Right hindlimb (tissue), 1 donor: ENCODE data around the gene OLIG1.

Experiments
- DNase-seq: peaks from one replicate; pipeline ENCODE4 v3.0.0-alpha.2; 2018

The OLIG1 gene

DNA sequence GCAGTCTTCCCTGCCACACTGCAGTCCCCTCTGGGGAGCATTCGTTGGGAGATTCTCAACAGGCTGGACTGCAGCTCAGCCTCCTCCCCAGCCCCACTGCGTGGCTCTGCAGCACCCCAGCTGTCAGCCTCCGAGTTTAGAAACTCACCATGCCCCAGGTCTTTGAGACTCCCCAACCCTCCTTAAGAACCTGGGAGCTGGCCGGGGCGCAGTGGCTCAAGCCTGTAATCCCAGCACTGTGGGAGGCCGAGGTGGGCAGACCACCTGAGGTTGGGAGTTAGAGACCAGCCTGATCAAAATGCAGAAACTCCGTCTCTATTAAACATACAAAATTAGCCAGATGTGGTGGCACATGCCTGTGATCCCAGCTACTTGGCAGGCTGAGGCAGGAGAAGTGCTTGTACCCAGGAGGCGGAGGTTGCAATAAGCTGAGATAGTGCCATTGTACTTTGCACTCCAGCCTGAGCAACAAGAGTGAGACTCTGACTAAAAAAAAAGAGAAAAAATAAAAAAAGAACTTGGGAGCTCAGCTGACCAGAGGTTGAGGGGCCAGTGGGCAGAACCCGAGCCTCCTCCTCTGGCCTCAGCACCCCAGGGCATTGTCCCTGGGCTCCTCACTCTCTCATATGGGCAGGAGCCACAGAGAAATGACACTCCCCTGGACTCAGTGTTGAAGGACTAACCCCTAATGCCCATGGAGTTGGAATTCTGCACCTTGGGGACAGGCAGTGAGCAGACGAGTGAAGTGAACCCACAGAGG, 38.6 kb upstream of the OLIG1 start:
- no peak for DNase-seq

DNA sequence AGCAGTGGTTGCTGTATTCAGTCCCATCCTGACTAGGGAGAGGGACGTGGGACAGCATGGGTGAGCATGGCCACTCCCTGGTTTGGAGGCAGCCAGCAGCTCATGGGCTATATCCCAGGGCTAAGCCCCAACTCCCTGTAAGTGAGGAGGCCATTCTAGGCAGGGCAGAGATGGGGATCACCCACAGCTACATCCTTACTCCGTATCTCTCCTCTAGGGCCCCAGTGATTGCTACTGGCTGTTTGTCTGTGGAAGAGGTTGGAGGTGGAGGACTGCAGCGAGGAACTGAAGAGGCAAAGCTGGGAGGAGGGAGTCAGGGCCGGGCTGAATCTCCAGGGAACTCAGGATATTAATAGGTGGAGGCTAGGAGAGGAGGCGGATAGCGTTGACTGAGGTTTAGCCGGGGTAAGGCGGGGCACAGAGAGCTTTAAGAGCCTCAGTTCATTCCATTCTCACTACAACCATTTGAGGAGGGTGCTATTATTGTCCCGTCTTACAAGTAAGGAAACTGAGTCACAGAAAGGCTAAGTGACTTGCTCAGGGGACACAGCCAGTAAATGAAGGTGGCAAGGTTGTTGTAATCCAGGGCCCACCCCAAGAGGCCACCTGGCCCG, 37.4 kb upstream of the OLIG1 start:
- DNase-seq = no peak

GRCh38 chr21:33033094-33033951, 36.6 kb upstream of the OLIG1 start:
- no peak for DNase-seq

DNA sequence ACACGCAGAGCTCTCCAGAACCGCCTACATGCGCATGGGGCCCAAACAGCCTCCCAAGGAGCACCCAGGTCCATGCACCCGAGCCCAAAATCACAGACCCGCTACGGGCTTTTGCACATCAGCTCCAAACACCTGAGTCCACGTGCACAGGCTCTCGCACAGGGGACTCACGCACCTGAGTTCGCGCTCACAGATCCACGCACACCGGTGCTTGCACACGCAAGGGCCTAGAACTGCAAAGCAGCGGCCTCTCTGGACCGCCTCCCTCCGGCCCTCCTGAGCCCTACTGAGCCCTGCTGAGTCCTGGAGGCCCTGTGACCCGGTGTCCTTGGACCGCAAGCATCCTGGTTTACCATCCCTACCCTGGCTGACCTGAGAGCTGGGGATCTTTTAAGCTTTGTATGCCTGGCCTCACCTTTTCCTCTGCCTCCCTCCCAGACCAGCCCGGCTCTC, 36.0 kb upstream of the OLIG1 start:
- no peak for DNase-seq

DNA sequence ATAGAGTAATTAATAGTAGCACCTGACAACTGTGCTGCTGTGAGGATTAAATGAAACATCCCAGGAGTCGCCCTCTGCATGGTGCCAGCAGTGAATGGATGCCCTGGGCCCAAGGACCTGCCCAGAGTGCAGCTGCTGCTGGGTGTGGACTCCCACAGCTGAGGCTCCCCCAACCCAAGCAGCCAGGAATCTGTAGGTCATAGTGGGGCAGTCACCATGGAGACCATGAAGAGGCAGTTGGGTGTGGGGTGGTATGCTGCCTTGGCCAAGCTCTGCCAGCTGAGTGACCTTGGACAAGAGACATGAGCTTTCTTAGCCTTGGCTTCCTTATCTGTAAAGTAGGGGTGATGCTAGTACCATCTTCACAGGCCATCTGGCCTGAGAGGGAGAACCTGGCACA, 34.8 kb upstream of the OLIG1 start:
- no peak for DNase-seq

DNA sequence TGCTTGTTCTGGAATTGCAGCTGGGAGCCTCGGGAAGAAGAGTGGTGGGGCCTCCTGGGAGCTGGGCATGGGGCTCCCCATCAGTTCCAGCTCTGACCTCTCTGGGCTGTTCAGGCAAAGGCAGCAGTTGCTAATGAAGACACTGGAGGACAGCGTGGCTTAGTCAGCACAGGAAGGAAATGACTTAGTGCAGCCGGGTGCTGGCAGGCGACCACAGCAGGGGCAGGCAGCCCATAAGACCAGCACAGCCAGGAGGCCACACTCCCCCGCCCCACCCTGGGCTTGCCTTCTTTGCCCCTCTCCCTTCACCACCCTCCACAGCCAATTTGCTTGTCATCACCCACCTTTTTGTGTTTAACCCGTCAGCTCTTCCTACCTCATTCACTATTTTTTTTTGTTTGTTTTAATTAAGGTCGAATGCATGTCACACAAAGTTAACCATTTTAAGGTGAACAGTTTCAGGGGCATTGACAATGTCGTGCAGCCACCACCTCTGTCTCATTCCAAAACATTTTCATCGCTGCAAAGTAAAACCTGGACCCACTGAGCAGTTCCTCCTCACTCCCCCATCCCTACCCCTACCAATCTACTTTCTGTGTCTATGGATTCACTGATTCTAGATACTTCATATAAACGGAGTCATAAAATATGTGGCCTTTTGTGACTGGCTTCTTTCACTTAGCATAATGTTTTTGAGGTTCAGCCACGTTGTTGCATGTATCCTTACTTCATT, 33.3 kb upstream of the OLIG1 start:
- no peak for DNase-seq

GRCh38 chr21:33037501-33037900, 32.4 kb upstream of the OLIG1 start:
- no peak for DNase-seq

GRCh38 chr21:33039536-33039935, 30.4 kb upstream of the OLIG1 start:
- DNase-seq = no peak

GRCh38 chr21:33040215-33040614, 29.7 kb upstream of the OLIG1 start:
- DNase-seq = no peak

DNA sequence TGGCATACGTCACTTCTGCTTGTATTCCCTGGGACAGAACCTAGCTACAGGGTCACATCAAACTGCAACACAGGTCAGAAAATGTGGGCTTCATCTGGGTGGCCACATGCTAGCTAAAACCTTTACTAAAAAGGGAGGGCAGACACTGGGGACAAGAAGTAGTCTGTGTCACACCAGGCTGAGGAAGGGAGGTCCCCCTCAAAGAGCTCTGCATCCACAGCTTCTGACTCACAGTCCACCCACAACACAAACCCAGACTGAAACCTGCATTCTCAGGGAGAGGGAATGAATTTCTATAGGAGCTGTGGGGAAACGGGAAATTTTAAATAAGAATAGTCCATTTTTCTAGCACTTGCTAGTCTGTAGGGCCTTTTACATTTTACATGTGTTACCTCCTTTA, 28.0 kb upstream of the OLIG1 start:
- DNase-seq = no peak

DNA sequence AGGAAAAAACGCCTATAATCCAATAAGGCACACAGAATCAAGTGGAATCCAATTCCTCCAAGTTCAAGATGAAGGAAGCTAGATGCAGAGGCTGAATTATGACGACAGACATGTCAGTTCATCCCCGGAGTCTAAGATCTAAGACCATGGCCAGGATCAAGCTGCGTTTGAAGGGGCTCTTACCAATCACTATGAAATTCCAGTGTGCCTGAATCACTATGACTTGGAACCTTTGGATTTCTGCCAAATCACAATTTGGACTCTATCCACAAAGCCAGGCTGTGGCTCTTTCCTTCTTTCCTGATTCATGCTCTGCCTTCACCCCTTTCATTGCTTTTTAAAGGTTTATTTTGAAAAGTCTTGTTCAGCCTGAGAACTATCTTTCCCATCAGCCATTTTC, 27.1 kb upstream of the OLIG1 start:
- DNase-seq = no peak

- no peak for DNase-seq
Measured at GRCh38 chr21:33046455-33046854, 23.5 kb upstream of the OLIG1 start.

GRCh38 chr21:33047231-33047630, 22.7 kb upstream of the OLIG1 start:
- no peak for DNase-seq

DNA sequence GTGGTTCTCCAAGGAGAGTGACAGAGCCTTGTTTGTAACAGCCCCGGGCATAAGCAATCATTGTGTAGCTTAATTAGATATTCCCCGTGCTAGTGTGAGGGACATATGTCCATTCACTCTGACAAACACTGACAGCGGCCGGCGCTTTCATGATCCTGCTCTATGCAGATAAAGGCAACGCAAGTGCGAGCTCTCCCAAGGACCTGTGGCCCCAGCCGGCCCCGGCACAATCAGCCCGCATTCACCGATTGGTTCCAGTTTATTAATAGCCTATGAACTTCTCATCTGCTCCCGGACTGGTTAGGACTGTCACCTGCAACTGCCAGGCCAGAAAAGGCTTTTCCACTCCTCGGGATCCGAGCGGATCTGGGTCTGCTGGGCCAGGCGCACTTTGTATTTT, 18.0 kb upstream of the OLIG1 start:
- DNase-seq = no peak

DNA sequence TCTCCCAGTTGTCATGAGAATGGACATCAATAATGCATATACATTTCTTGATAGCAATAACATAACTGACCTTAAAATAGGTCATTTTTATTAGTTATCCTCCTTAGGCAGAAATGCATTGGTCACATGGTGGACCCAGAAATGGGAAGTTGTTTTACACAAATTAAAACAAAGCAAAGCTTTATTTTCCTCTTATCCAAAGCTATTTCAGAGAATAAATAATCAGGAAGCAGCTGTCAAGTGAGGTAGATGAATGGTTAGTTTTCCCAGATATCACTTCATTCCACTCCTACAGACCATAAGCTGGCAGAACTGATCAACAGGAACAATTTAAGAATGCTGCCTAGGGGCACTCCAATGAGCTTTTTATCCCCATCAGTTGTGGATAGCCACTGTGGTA, 16.0 kb upstream of the OLIG1 start:
- no peak for DNase-seq

- DNase-seq = no peak
Measured at GRCh38 chr21:33055991-33056390, 13.9 kb upstream of the OLIG1 start.

- DNase-seq = no peak
Measured at GRCh38 chr21:33057385-33057940, 12.5 kb upstream of the OLIG1 start.

- DNase-seq = peak; percentile 60
Measured at GRCh38 chr21:33058527-33058926, 11.4 kb upstream of the OLIG1 start.

GRCh38 chr21:33058957-33059356, 11.0 kb upstream of the OLIG1 start:
- DNase-seq = peak; percentile 32

DNA sequence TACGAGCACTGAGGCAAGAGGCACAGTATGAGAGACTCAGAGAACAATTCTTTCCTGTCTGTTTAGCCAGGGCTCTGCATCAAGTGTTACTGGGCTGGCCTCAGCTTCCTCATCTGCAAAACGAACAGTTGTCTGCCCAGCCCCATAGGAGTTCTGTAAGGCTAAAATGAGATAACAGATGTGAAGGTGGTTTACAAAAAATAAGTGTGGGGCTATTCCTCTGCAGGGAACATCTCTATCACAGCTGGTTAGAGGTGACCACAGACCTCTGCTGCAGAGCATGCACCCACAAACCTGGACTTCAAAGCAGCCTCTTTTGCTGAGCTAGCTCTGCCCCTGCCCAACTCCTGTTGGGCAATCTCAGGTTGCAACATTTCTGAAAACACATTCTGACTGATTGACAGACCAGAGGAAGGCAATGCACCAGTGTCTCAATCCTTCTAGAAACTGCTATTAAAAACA, 10.5 kb upstream of the OLIG1 start:
- no peak for DNase-seq

- DNase-seq = no peak
Measured at GRCh38 chr21:33061233-33061632, 8.7 kb upstream of the OLIG1 start.

- DNase-seq = no peak
Measured at GRCh38 chr21:33063375-33063883, 6.5 kb upstream of the OLIG1 start.
